ENCODE results near the gene STUM.

DNA sequence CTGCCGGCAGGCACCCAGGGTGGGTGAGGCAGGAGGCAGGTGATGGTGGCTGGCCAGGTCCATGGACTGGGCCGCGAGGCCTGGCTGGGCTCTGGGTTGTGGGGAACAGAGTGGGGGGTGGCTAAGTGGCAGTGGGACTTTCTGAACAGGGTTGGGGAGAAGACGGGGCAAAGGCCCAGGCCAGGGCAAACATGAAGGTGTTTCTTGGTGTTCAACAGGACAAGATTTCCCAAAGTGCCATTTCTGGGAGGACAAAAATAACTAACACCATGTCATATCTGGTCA is 26.8 kb downstream of the STUM start:
- no peak for TF ChIP-seq GATA2 (IDR thresholded peaks at IDR 0.05; ENCODE audit: low read depth, low read length)
- TF ChIP-seq GATA3 (IDR thresholded peaks at IDR 0.05; ENCODE audit: low read depth, low read length): no peak

All from SH-SY5Y (cell line).